ENCODE results near the gene KLHL15.
"Not testable (repeated sequence)": the region's sequence is repeated elsewhere in the genome, so short reads cannot be mapped to it uniquely, and the experiment has no call there.

The KLHL15 gene, protein sequence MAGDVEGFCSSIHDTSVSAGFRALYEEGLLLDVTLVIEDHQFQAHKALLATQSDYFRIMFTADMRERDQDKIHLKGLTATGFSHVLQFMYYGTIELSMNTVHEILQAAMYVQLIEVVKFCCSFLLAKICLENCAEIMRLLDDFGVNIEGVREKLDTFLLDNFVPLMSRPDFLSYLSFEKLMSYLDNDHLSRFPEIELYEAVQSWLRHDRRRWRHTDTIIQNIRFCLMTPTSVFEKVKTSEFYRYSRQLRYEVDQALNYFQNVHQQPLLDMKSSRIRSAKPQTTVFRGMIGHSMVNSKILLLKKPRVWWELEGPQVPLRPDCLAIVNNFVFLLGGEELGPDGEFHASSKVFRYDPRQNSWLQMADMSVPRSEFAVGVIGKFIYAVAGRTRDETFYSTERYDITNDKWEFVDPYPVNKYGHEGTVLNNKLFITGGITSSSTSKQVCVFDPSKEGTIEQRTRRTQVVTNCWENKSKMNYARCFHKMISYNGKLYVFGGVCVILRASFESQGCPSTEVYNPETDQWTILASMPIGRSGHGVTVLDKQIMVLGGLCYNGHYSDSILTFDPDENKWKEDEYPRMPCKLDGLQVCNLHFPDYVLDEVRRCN

DNA sequence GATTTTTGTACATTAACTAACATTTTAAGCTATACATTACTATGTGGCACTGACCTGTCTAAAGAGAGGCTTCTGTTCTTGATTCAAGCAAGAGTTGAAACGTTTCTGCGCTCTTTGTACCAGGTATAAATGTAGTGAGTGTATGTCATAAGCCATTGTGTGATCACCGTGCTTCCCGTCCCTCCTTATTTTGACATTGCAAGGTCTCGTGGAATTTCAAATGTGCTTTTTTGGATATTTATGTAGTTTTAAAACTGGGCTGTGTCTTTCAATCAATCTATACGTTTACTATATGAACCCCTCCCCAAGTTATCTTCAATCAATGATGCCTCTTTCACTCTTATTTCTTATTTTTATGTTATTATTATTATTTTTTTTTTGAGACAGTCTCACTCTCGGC, at the start of gene KLHL15:
Gene KLHL15, minus strand, starts transcription at position 101 of the 400 bp plus-strand sequence. CDS start 20,493 bp downstream, outside the sequence.
- no peak for DNase-seq

DNA sequence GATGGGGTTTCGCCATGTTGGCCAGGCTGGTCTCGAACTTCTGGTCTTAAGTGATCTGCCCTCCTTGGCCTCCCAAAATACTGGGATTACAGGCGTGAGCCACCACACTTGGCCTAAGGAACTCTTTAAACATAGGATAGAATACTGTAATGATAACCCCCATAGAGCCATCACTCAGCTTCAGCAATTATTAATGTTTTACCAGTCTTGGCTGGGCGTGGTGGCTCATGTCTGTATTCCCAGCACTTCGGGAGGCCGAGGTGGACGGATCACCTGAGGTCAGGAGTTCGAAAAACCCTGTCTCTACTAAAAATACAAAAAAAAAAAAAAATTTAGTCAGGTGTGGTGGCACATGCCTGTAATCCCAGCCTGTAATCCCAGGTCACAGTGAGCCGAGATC, 42.9 kb upstream of the KLHL15 start:
- no peak for DNase-seq

DNA sequence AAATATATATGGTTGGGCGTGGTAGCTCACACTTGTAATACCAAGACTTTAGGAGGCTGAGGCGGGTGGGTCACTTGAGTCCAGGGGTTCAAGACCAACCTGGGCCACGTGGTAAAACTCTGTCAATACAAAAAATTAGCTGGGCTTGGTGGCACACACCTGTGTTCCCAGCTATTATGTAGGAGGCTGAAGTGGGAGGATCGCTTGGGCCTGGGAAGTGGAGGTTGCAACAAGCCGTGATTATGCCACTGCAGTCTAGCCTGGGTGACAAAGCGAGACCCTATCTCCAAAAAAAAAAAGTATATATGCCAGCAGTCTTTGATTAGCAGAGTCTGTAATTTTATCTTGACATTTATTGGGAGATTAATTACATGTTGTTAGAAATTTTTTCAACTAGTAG, 36.5 kb upstream of the KLHL15 start:
- DNase-seq = no peak

DNA sequence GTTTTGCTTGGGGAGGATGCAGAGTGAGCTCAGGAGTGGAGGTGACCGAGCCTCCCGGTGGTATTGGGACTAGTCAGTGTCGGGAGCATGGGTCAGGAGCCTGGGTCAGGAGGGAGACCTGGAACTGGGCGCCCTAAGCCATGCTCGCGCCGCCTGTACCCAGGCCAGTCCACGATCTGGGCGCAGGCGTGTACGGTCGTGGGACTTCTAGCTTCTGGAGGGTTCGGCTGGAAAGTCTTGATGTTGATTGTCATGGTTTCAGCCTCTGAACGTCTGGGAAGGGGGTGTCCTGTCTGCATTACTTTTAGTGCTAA, 28.0 kb upstream of the KLHL15 start:
- DNase-seq = no peak

DNA sequence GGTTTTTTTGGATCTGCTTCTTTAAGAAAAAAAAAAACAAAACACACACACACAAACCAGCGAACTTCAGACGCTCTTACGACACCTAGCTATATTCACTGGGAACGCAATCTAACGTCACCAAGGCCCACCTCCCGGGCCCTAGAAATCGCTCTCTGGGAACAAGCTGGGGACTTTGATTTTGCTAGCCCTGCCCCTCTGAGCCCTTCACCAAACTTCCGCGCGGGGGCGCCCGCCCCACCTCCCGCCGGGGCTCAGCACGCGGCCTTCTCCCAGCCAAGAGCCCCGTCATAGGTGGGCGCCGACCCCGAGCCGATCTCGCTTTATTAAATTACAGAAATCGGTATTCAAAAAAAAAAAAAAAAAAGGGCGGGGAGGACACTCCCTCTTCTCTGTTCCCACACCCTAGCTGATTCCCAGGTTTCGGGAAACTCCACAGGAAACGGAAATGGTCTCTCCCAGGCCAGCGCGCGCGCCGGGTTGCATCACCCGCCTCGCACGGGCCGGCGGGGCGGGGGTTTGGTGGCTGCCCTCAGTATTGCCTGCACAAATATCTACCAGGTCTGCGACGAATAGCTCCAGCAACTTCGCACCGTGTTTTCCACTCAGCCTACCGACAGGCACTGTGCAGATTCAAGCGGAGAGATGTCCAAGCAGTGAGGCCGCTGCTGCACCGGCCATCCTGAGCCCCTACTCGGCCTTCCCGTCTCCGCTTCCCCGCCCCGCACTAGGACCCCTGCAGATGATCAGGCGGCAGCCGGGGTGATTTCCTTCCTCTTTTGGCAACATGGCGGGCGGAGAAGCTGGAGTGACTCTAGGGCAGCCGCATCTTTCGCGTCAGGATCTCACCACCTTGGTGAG, 27.4 kb upstream of the KLHL15 start, which contains the start of gene EIF2S3:
Gene EIF2S3, plus strand, starts transcription at position 775 of the 861 bp plus-strand sequence. Its CDS starts 13 bp downstream, at position 788.
- peak; percentile 84 to 85 for DNase-seq

DNA sequence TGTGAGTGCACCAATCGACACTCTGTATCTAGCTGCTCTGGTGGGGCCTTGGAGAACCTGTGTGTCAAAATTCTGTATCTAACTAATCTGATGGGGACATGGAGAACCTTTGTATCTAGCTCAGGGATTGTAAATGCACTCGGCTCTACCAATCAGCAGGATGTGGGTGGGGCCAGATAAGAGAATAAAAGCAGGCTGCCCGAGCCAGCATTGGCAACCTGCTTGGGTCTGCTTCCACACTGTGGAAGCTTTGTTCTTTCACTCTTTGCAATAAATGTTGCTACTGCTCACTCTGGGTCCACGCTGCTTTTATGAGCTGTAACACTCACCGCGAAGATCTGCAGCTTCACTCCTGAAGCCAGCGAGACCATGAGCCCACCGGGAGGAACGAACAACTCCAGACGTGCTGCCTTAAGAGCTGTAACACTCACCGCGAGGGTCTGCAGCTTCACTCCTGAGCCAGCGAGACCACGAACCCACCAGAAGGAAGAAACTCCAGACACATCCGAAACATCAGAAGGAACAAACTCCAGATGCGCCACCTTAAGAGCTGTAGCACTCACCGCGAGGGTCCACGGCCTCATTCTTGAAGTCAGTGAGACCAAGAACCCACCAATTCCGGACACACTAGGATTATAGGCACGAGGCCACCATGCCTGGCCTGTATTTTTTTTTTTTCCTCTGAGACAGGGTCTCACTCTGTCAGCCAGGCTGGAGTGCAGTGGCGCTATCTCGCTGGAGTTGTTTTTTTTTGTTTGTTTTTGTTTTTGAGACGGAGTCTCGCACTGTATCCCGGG, 23.7 kb upstream of the KLHL15 start:
- not testable (repeated sequence) for DNase-seq

DNA sequence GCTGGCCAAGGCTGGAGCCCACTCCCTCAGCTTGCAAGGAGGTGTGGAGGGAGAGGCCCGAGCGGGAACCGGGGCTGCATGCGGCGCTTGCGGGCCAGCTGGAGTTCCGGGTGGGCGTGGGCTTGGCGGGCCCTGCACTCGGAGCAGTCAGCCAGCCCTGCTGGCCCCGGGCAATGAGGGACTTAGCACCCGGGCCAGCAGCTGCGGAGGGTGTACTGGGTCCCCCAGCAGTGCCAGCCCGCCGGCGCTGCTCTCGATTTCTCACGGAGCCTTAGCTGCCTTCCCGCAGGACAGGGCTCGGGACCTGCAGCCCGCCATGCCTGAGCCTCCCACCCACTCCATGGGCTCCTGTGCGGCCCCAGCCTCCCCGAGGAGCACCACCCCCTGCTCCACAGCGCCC, 22.7 kb upstream of the KLHL15 start:
- not testable (repeated sequence) for DNase-seq

DNA sequence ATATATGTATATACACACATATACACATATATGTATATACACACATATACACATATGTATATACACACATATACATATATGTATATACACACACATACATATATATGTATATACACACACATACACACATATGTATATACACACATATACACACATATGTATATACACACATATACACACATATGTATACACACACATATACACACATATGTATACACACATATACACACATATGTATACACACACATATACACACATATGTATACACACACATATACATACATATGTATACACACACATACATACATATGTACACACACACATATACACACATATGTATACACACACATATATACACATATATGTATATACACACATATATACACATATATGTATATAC, 19.1 kb upstream of the KLHL15 start:
- DNase-seq = not testable (repeated sequence)

DNA sequence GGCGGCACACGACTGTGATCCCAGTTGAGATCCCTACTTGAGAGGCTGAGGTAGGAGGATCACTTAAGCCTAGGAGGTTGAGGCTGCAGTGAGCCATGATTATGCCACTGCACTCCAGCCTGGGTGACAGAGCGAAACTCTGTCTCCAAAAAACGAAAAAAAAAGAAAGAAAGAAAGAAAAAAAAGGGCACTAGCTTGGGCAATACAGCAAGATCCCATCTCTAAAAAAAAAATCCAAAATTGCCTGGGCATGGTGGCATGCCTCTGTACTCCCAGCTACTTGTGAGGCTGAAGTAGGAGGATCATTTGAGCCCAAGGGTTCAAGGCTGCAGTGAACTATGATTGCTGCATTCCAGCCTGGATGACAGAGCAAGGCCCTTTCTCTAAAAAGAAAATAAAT, 10.7 kb upstream of the KLHL15 start:
- no peak for DNase-seq

DNA sequence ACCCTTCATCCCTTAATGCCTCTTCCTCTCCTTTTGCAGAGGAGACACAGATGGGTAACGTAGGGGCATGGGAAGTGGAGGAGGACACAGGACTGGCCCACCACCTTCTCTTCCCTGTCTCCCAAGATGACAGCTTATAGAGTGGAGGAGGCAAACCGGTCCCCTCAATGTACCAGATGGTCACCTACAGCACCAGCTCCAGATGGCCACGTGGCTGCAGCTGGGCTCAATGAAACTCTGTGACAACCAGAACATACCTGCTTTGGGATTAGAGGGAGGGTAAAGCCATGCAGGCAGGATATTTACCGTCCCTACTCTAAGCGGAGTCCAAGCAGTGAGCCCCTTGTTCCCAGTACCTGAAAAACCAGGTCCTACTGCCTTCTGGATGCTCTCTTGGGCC, 7.5 kb upstream of the KLHL15 start:
- DNase-seq = no peak

DNA sequence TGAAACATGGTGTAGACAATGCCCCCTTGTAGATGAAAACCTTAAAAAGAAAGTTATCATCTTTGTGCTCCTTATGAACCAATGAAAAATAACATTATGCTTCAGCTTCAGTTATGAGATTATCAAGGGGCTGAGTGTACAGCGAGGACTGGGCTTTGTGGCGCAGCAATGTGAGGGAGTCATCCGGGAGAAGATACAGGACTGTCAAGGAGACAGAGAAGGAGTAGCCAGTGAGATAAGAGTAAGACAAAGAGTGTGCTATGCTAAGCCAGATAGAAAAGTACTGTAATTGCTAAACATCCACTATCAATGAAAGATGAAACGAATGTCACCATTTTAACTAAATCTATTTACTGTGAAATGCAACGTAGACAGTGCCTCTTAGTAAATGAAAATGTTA, 3.6 kb upstream of the KLHL15 start:
- DNase-seq = no peak

DNA sequence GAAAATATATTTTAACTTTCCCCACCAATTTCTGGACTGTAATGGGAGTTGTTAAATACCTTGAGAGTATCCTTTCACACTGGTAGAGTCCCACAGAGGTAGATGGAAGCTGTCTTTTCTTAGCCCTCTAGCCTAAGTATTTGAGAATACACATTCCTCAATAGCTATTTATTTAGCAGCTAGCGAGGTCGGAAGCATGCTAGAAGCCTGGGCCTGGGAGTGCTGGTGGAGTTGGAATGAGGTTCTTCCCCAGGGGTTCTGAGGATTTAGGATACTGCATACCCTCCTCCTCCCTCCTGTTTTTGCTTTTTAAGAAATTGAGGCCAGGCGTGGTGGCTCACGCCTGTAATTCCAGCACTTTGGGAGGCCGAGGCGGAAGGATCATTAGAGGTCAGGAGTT, 999 bp upstream of the KLHL15 start:
- no peak for DNase-seq

DNA sequence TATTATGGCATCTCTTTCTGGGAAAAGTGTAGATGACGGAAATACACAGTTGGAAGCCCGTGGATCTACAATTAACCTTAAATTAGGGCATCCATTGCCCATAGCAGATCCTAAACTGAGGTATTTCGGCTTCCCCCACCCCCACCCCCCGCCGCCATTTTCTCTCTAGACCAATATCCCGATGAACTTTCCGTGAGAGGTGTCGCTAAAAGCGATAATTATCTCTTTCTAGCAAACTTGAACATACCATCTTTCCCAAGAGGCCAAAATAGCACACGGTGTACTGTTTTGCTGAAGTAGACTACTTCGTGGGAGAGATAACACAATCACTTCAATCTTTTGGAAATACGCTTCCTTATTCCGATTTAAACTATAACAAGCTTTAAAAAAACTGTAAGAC, 554 bp downstream of the KLHL15 start:
- DNase-seq = no peak

DNA sequence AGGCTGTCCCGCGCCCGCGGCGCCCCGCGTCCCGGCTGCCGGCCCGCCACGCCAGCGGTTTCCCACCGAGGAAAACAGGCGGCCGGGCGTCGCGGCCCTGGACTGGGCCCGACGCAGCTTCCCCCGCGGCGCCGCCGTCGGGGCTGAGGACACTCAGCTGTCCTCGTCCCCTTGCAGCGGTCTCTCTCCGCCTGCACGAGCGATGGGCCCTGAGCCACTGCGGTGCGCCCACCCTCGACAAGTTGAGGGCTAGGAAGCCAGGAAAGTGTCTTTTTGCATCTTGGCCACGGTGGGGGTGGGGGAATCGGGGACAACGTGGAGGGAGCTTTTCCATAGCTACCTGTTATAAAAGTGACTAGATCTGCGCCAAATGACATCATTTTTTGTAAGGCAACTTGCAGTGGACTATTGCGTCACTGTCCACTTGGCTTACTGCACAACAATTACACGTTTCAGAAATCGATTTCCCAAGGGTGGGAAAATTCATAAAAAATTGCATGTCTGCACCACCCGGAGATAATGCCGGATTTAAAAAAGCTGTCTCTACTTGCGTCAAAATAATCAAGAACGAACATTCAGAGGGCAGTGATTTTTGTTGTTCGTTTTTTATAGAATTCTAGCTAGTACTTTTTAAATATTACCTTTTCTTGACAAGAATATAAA, 1.1 kb downstream of the KLHL15 start:
- no peak for DNase-seq

DNA sequence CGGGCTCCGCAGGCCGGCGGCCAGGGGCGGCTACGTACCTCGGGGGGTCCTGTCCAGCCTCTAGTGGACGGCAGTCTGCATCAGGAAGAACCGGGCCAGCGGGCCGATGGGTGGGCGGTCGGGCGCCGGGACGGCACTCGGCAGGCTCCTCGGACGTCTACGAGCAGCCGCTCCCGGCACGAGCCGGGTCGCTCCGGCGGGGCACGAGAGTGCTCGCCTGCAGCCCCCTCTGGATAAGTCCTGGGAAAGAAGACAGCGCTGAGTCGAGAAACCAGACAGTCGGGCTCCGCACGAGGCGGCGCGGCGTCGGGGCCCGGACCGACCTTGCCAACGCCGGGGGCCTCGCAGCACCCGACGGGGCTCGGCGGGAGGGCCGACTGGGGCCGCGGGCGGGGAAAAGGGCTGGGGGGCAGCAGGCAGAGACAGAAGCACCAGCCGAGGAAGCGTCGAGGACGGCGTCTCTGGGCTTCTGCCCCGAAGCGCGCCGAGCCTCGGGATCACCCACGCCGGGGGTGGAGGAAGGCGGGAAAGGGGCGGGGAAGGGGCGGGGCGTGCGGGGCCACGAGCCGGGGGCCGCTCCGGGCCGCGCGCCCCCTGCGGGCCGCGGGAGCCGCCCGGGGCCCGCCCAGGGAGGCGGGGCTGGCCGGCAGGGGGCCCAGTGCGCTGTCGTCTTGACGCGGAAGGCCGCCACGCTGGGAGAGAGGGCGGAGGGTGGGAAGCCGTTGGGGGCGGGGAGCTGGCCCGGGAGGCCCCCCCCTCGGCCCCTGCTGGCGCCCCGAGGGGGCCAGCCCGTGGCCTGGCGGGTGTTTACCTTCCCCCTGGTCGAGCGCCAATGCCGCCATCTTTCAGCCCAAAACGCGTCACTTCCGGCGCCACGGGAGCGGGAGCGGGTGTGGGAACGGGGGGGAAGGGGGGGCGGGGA, 1.9 kb downstream of the KLHL15 start:
- DNase-seq = peak; percentile 74 to 76

DNA sequence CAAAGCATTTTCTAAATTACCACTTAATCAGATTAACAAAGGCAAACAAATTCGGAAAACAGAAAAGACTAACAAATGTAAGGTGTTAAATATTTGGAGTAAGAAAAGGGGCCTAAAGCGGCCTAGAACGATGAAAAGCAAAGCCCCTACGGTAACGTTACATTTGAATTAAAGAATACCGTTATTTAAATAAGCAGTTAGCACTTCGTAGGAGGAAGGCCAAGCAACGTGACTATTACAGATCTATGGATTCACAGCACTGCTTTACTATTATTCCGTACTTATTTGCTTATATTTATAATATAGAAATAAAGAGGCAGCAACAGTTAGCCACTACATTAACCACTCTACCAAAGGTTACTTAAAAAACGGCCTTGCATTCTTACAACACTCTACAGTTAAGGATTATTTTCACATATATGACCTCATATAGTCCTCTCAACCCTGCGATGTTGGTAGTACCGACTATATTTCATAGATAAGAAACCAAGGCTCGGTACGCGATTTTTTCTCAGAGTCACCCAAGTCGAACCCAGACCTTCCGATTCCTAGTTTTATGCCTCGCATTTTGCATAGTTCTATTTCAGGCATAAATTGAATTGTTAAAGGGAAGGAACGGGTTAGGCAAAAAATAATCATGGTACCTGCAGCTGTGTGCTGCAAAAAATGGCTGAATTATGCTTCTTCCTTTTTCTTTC, 2.9 kb downstream of the KLHL15 start:
- no peak for DNase-seq

DNA sequence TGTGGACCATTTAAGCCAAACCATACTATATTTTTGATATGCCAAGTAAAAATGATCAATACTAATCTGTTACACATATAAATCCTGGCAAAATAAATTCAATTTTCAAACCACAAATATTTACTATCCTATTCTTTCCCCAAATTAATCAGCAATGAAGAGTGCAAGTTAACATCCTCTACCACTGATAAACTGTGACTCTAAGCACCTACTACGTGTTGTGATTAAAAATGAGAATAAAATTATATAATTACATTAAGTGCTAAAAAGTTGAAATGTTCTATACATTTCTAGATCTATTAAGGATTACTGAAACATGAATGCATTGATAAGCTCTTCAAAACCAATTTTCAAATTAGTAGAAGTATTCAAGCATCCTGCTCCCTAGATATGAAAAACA, 3.4 kb downstream of the KLHL15 start:
- no peak for DNase-seq

DNA sequence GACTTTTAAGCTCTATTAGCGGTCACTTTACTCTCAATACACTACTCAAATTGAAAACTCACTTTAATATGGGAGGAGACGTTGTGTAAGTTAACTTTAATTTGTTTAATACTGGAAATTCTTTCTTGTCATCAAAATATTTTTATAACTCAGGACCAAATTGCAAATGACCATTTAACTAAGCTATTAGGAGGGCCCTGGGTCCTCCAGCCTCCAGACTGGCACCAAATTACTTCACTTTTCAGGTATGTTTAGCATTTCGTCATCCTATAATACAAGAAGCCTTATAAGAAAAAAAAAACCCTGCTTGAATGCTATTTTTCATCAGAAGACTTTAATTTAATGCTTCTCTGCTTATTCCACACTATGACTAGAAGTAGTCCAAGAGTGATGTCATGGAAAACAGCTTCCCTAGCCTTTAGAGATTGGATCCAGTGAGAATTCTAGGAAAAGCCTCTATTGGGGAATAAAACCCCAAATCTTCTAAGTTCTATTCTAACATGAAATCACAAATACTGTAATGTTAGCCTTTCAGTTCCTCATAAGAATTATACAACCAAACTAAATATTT, 6.6 kb downstream of the KLHL15 start:
- no peak for DNase-seq

DNA sequence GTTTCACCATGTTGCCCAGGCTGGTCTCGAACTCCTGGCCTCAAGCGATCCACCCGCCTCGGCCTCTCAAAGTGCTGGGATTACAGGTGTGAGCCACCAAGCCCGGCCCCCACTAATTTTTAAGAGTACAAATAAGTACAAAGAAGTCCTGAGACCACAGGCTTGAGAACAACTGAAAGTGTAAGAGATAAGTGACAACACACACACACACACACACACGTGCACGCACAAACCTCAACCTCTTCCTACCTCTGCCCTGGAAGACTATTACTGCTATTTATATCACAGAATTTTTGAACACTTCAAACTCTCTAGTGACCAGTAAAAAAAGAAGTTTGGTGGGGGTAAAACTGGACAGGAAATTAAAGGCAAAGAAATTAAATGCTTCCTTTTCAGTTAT, 7.5 kb downstream of the KLHL15 start:
- DNase-seq = no peak

DNA sequence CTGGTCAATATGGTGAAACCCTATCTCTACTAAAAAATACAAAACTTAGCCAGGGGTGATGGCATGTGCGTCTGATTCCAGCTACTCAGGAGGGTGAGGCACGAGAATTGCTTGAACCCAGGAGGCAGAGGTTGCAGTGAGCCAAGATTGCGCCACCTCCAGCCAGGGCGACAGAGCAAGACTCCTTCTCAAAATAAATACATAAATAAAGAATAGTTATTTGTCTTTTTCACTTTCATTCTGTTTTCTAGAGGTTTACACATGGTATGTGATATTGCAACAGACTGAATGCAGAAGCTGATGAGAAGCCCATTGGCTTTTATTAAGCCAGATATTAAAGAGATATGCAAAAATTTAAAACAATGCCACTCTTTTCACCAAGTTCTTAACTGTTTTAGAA, 8.2 kb downstream of the KLHL15 start:
- no peak for DNase-seq
